Naive thymus-derived CD4-positive, alpha-beta T cell (primary cell): Measurements from ENCODE around the gene BUB3. TPM values are rescaled to one million over a fixed set of nuclear protein-coding genes. Genes with fewer than 3 reads are reported as not detected.

Experiments used
- ATAC-seq: fragments of 150-1000 bp; cut with Tn5 transposase; 2 replicates; pipeline ENCODE4 v1.10.0; 2021; ENCODE audit warnings: mild to moderate bottlenecking, moderate library complexity
- CTCF ChIA-PET: fragments of 350-600 bp; sonication (Branson Sonifier 250); formaldehyde crosslinking; loops from one replicate; lab custom pipeline; 2021; ENCODE audit warnings: antibody characterized with exemption; lab: Charles Lee
- POLR2A ChIA-PET: fragments of 350-600 bp; sonication (Branson Sonifier 250); formaldehyde crosslinking; loops from one replicate; lab custom pipeline; 2021; ENCODE audit warnings: antibody characterized with exemption, inconsistent platforms; lab: Charles Lee
- DNase-seq, 9 donors: peaks; one replicate each; pipeline versions ENCODE4 v3.0.0 to v3.0.0-alpha.2; 2020 to 2022; ENCODE audit warnings: mixed read lengths in 1 of 9
- H3K27ac ChIP-seq: one replicate; pipeline ENCODE4 v1.7.0; 2013; ENCODE audit warnings: mild to moderate bottlenecking, low read depth, low read length, moderate library complexity
- H3K27me3 ChIP-seq, 2 donors: one replicate each; pipeline ENCODE4 v1.7.0; 2013; ENCODE audit warnings: low read length in 2 of 2, mild to moderate bottlenecking in 2 of 2, moderate library complexity in 2 of 2; ENCODE audit not compliant: control insufficient read depth in 2 of 2, insufficient read depth in 2 of 2
- H3K36me3 ChIP-seq, 3 experiments: 1 replicate in 2 of 3; 2 replicates in 1 of 3; pipeline ENCODE4 v1.7.0; 2013; ENCODE audit warnings: low read length in 3 of 3, mild to moderate bottlenecking in 3 of 3, moderate library complexity in 1 of 3; ENCODE audit not compliant: insufficient read depth in 3 of 3, control insufficient read depth in 2 of 3
- H3K4me1 ChIP-seq, 2 donors: one replicate each; pipeline ENCODE4 v1.7.0; 2013; ENCODE audit warnings: low read length in 2 of 2, mild to moderate bottlenecking in 2 of 2, moderate library complexity in 1 of 2; ENCODE audit not compliant: control insufficient read depth in 2 of 2, insufficient read depth in 2 of 2
- H3K4me3 ChIP-seq: 2 replicates; pipeline ENCODE4 v1.7.0; 2013; ENCODE audit warnings: mild to moderate bottlenecking, low read length
- H3K9me3 ChIP-seq, 3 experiments: 1 replicate in 2 of 3; 2 replicates in 1 of 3; pipeline ENCODE4 v1.7.0; 2013; ENCODE audit warnings: low read length in 3 of 3; ENCODE audit not compliant: control insufficient read depth in 2 of 3
- H3K27ac Mint-ChIP-seq, 9 donors: one replicate each; pipeline ENCODE4 v1.8.0; 2020 to 2022; ENCODE audit warnings: mixed read lengths in 9 of 9, mild to moderate bottlenecking in 8 of 9, moderate library complexity in 5 of 9, inconsistent platforms in 2 of 9
- H3K27me3 Mint-ChIP-seq, 5 donors: one replicate each; pipeline ENCODE4 v1.8.0; 2021 to 2022; ENCODE audit warnings: mixed read lengths in 5 of 5, mild to moderate bottlenecking in 1 of 5
- H3K36me3 Mint-ChIP-seq, 5 donors: one replicate each; pipeline ENCODE4 v1.8.0; 2020 to 2022; ENCODE audit warnings: mixed read lengths in 5 of 5, mild to moderate bottlenecking in 3 of 5, inconsistent platforms in 1 of 5
- H3K4me1 Mint-ChIP-seq, 7 donors: one replicate each; pipeline ENCODE4 v1.8.0; 2020 to 2022; ENCODE audit warnings: mixed read lengths in 7 of 7, mild to moderate bottlenecking in 3 of 7, inconsistent platforms in 1 of 7
- H3K4me3 Mint-ChIP-seq, 10 donors: one replicate each; pipeline ENCODE4 v1.8.0; 2020 to 2022; ENCODE audit warnings: mild to moderate bottlenecking in 10 of 10, mixed read lengths in 10 of 10, moderate library complexity in 6 of 10, inconsistent platforms in 2 of 10
- H3K9me3 Mint-ChIP-seq, 11 donors: one replicate each; pipeline ENCODE4 v1.8.0; 2020 to 2022; ENCODE audit warnings: mixed read lengths in 11 of 11, mild to moderate bottlenecking in 4 of 11, inconsistent platforms in 1 of 11, moderate library complexity in 1 of 11
- intact Hi-C, 2 donors: fragments of 100-400 bp; cut with micrococcal nuclease; formaldehyde crosslinking; loops; one replicate each; pipeline ENCODE4 v1.15.1; 2023
- polyA plus RNA-seq, 2 donors: library from polyadenylated mRNA; unstranded; fragments of 300-500 nt; fragmentation: Illumina TruSeq; gene quantifications; one replicate each; pipeline ENCODE4 v1.2.3, GENCODE V29; 2021
- total RNA-seq, 6 experiments: library from RNA in 5 of 6; stranded (reverse) in 5 of 6; gene quantifications; 1 replicate in 5 of 6; 2 replicates in 1 of 6; pipeline ENCODE4 v1.2.3 and lab custom pipeline; 2021 to 2026

The BUB3 gene
- total and polyA plus RNA-seq, 7 experiments from 2014 or later, result 91.4 to 255 (median 180) TPM

GRCh38 chr10:123136221-123136805 is 17.9 kb upstream of the BUB3 start:
- Mint-ChIP-seq H3K4me3 (peak overlapping the region; percentile 39 to 90 (median 78)), H3K36me3 (peaks cover 0 to 4% (median 0%) of the 10 kb centered on the region in 5 donors), H3K9me3 (peaks cover 0 to 3% (median 0%) of the 10 kb centered on the region in 11 donors), H3K4me1 (peaks cover 15 to 61% (median 52%) of the 10 kb centered on the region in 7 donors), H3K27ac (peak overlapping the region in 2 of 9 donors; percentile 52 to 92), H3K27me3 (peaks cover 73 to 85% (median 75%) of the 10 kb centered on the region in 5 donors)
- ChIA-PET POLR2A (no interaction called here), CTCF (no interaction called here)
- Histone ChIP-seq H3K9me3 (no peaks in the 10 kb centered on the region), H3K4me1 (peaks cover 23 to 54% of the 10 kb centered on the region in 2 donors), H3K36me3 (no peaks in the 10 kb centered on the region), H3K27me3 (peaks cover 37 to 53% of the 10 kb centered on the region in 2 donors), H3K27ac (no peak overlapping the region), H3K4me3 (no peak overlapping the region)
- DNase-seq (no peak), ATAC-seq (no peak)
- intact Hi-C loops, result loop anchor here in 1 of 2 donors (10.0 kb wide), 1 partner anchor 138 kb away; no protein-coding TSS in a partner anchor

DNA sequence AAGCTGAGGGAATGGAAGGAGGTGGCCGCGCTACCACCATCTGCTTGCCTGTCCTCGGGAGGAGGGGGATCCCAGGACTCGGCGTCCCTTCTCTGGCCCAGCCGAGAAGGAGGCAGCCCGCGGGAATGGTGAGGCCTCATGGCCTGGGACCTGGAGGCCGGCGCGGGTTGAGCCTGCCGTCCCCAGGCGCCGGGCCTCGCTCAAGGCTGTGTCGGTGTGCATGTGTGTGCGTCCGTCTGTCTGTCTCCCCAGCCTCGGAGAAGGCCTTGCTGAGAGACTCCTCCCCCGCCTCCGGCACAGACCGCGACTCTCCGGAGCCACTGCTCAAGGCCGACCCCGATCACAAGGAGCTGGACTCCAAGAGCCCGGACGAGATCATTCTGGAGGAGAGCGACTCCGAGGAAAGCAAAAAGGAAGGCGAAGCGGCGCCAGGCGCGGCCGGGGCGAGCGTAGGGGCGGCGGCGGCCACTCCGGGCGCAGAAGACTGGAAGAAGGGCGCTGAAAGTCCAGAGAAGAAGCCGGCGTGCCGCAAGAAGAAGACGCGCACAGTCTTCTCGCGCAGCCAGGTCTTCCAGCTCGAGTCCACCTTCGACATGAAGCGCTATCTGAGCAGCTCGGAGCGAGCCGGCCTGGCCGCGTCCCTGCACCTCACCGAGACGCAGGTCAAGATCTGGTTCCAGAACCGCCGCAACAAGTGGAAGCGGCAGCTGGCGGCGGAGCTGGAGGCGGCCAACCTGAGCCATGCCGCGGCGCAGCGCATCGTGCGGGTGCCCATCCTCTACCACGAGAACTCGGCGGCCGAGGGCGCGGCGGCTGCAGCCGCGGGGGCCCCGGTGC is 17.2 kb upstream of the BUB3 start:
- Mint-ChIP-seq H3K27ac (peak overlapping the region in 2 of 9 donors; percentile 69 to 92), H3K4me1 (peaks cover 15 to 68% (median 54%) of the 10 kb centered on the region in 7 donors)
- CTCF ChIA-PET, result no interaction called here

GRCh38 chr10:123139165-123139520 is 15.1 kb upstream of the BUB3 start:
- Histone ChIP-seq H3K4me3 (no peak overlapping the region), H3K36me3 (no peaks in the 10 kb centered on the region), H3K9me3 (no peaks in the 10 kb centered on the region), H3K27ac (no peak overlapping the region), H3K27me3 (peaks cover 33 to 62% of the 10 kb centered on the region in 2 donors), H3K4me1 (peaks cover 22 to 61% of the 10 kb centered on the region in 2 donors)
- CTCF ChIA-PET, result no interaction called here
- DNase-seq (no peak), ATAC-seq (no peak)
- peak overlapping the region in 2 of 9 donors; percentile 51 to 55 for H3K27ac Mint-ChIP-seq
- H3K27me3 Mint-ChIP-seq, result peaks cover 73 to 85% (median 75%) of the 10 kb centered on the region in 5 donors
- peaks cover 0 to 3% (median 0%) of the 10 kb centered on the region in 11 donors for H3K9me3 Mint-ChIP-seq
- intact Hi-C loops, result loop anchor here in 1 of 2 donors (10.0 kb wide), 1 partner anchor 136 kb away; no protein-coding TSS in a partner anchor
- H3K36me3 Mint-ChIP-seq, result peaks cover 0 to 4% (median 0%) of the 10 kb centered on the region in 5 donors
- POLR2A ChIA-PET, result no interaction called here
- H3K4me3 Mint-ChIP-seq, result peak overlapping the region in 4 of 10 donors; percentile 40 to 52 (median 46)
- H3K4me1 Mint-ChIP-seq, result peaks cover 15 to 72% (median 58%) of the 10 kb centered on the region in 7 donors

More for the DNA sequence above, 17.2 kb upstream of the BUB3 start:
- POLR2A ChIA-PET, result no interaction called here
- Histone ChIP-seq H3K27ac (peak overlapping the region; percentile 8), H3K27me3 (peaks cover 41 to 60% of the 10 kb centered on the region in 2 donors), H3K36me3 (no peaks in the 10 kb centered on the region), H3K4me1 (peaks cover 23 to 54% of the 10 kb centered on the region in 2 donors), H3K4me3 (no peak overlapping the region), H3K9me3 (no peaks in the 10 kb centered on the region)
- H3K4me3 Mint-ChIP-seq, result peak overlapping the region; percentile 73 to 90 (median 83)
- intact Hi-C loops, result loop anchor here in 1 of 2 donors (1.0 to 10.0 kb wide), 2 partner anchors 11 to 138 kb away; partner anchors contain the start of gene HMX2
- peaks cover 0 to 3% (median 0%) of the 10 kb centered on the region in 11 donors for H3K9me3 Mint-ChIP-seq
- peak in 3 of 9 donors; percentile 16 to 43 (median 34) for DNase-seq
- ATAC-seq, result no peak
- peaks cover 0 to 4% (median 0%) of the 10 kb centered on the region in 5 donors for H3K36me3 Mint-ChIP-seq
- H3K27me3 Mint-ChIP-seq, result peaks cover 75 to 85% (median 75%) of the 10 kb centered on the region in 5 donors

GRCh38 chr10:123139521-123140163 is 14.6 kb upstream of the BUB3 start:
- H3K27me3 Mint-ChIP-seq, result peaks cover 74 to 85% (median 76%) of the 10 kb centered on the region in 5 donors
- H3K9me3 ChIP-seq, result no peaks in the 10 kb centered on the region
- intact Hi-C loops, result loop anchor here (1.0 to 10.0 kb wide), 3 partner anchors 10 to 241 kb away; no protein-coding TSS in a partner anchor
- peaks cover 38 to 62% of the 10 kb centered on the region in 2 donors for H3K27me3 ChIP-seq
- H3K27ac ChIP-seq, result no peak overlapping the region
- ChIA-PET CTCF (interaction anchor here (0.5 to 1.0 kb wide), 3 partner anchors 14 to 102 kb away, joined by 3 read pairs; partner anchors contain the start of gene BUB3), POLR2A (interaction anchor here (0.7 to 1.6 kb wide), 2 partner anchors 11 to 102 kb away, joined by 3 to 4 read pairs; no protein-coding TSS in a partner anchor)
- H3K4me3 ChIP-seq, result no peak overlapping the region
- H3K36me3 Mint-ChIP-seq, result peaks cover 0 to 4% (median 0%) of the 10 kb centered on the region in 5 donors
- H3K9me3 Mint-ChIP-seq, result peaks cover 0 to 3% (median 0%) of the 10 kb centered on the region in 11 donors
- peak overlapping the region in 9 of 10 donors; percentile 7 to 72 (median 40) for H3K4me3 Mint-ChIP-seq
- no peaks in the 10 kb centered on the region for H3K36me3 ChIP-seq
- ATAC-seq (no peak), DNase-seq (no peak)
- H3K27ac Mint-ChIP-seq, result peak overlapping the region in 2 of 9 donors; percentile 51 to 55
- peaks cover 15 to 72% (median 58%) of the 10 kb centered on the region in 7 donors for H3K4me1 Mint-ChIP-seq
- H3K4me1 ChIP-seq, result peaks cover 21 to 61% of the 10 kb centered on the region in 2 donors

DNA sequence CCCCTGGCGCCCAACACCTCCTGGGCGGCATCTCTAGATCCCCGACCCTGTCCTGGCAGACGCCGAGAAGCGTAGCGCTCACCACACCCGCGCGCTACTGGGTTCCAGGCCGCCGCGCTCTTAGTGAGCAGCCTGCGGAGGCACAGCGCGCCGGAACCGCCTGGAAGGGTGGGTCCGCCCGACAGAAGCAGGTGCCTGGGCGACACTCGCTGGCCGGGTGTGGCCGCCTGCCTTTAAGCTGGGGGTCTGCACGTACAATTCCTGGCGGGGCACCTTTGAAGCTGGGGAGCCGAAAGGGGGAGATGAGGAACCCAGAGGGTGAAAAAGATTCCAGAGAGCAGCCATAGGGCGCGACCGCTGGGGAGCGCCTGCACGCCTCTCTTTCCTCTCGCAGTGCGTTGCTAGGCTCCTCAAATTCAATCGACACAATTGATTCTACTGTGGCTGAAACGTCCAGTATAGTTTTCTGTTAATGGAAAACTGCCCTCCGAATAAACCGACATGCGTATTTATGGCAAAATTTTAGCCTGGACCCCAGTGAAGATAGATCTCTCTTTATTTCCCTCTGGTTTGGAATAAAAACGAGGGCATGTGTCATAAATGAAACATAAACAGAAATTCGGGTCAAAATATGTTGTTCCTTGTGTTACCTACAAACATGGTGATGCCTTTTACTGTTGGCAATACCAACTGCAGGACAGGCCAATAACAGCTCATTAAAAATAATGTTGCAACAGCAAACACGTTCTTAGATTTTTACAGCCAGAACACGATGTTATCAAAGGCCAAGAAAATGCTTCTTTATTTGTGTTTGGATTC is 13.8 kb upstream of the BUB3 start:
- H3K9me3 Mint-ChIP-seq, result peaks cover 0 to 3% (median 0%) of the 10 kb centered on the region in 11 donors

More for the DNA sequence above, 13.8 kb upstream of the BUB3 start:
- H3K4me3 ChIP-seq, result no peak overlapping the region
- intact Hi-C loops, result loop anchor here (1.0 to 2.0 kb wide), 2 partner anchors 9 to 240 kb away; no protein-coding TSS in a partner anchor
- Mint-ChIP-seq H3K27ac (peak overlapping the region in 1 of 9 donors; percentile 46), H3K27me3 (peaks cover 80 to 89% (median 82%) of the 10 kb centered on the region in 5 donors), H3K36me3 (peaks cover 0 to 4% (median 0%) of the 10 kb centered on the region in 5 donors), H3K4me1 (peaks cover 20 to 76% (median 62%) of the 10 kb centered on the region in 7 donors), H3K4me3 (peak overlapping the region in 9 of 10 donors; percentile 0 to 67 (median 52))
- peaks cover 41 to 58% of the 10 kb centered on the region in 2 donors for H3K27me3 ChIP-seq
- peaks cover 16 to 61% of the 10 kb centered on the region in 2 donors for H3K4me1 ChIP-seq
- DNase-seq (no peak), ATAC-seq (no peak)
- CTCF ChIA-PET, result interaction anchor here (0.5 to 1.0 kb wide), 3 partner anchors 13 to 101 kb away, joined by 3 read pairs; partner anchors contain the start of gene BUB3
- no peaks in the 10 kb centered on the region for H3K9me3 ChIP-seq
- no peaks in the 10 kb centered on the region for H3K36me3 ChIP-seq
- POLR2A ChIA-PET, result interaction anchor here (0.7 to 1.6 kb wide), 3 partner anchors 11 to 101 kb away, joined by 3 to 4 read pairs (median 3); no protein-coding TSS in a partner anchor
- H3K27ac ChIP-seq, result no peak overlapping the region
